GM06990 (cell line): Measurements from ENCODE around the gene CCL25.

Experiments
- DNase-seq: peaks from one replicate; pipeline ENCODE4 v3.0.0-alpha.2; 2011; ENCODE audit not compliant: insufficient read length; ENCODE audit errors: extremely low read depth
- H3K27me3 ChIP-seq: replicated peaks from 2 replicates; pipeline ENCODE4 v1.6.0; 2011; ENCODE audit warnings: low read length; ENCODE audit not compliant: control insufficient read depth, insufficient read depth
- H3K36me3 ChIP-seq: 2 replicates; pipeline ENCODE4 v1.5.1; 2011; ENCODE audit warnings: low read length; ENCODE audit not compliant: control insufficient read depth, insufficient read depth
- H3K4me3 ChIP-seq: replicated peaks from 2 replicates; pipeline ENCODE4 v1.5.1; 2011; ENCODE audit warnings: low read depth, mild to moderate bottlenecking, control low read depth, low read length
- TF ChIP-seq, protein P1 (sequence below): IDR thresholded peaks from 2 replicates; pipeline ENCODE4 v1.5.1; 2011; ENCODE audit warnings: low read length, control low read depth, mild to moderate bottlenecking, inconsistent platforms; ENCODE audit not compliant: insufficient read depth, poor library complexity, severe bottlenecking

The CCL25 gene

DNA sequence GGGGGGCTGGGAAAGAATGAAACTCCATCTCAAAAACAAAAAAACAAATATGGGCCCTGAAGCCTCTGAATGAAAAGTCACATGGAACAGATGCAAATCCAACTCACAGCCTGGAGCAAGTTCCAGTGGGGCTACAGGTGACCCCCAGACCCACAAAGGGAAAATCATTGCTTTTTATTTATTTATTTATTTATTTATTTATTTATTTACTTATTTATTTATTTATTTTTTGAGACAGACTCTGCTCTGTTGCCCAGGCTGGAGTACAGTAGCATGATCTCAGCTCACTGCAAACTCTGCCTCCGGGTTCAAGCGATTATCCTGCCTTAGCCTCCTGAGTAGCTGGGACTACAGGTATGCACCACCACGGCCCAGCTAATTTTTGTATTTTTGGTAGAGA lies 13.3 kb upstream of the CCL25 start:
- Histone ChIP-seq H3K36me3 (no peaks in the 10 kb centered on the region), H3K4me3 (no peak overlapping the region), H3K27me3 (no peaks in the 10 kb centered on the region)
- TF ChIP-seq, protein P1, sequence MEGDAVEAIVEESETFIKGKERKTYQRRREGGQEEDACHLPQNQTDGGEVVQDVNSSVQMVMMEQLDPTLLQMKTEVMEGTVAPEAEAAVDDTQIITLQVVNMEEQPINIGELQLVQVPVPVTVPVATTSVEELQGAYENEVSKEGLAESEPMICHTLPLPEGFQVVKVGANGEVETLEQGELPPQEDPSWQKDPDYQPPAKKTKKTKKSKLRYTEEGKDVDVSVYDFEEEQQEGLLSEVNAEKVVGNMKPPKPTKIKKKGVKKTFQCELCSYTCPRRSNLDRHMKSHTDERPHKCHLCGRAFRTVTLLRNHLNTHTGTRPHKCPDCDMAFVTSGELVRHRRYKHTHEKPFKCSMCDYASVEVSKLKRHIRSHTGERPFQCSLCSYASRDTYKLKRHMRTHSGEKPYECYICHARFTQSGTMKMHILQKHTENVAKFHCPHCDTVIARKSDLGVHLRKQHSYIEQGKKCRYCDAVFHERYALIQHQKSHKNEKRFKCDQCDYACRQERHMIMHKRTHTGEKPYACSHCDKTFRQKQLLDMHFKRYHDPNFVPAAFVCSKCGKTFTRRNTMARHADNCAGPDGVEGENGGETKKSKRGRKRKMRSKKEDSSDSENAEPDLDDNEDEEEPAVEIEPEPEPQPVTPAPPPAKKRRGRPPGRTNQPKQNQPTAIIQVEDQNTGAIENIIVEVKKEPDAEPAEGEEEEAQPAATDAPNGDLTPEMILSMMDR = no peak
- DNase-seq = no peak

GRCh38 chr19:8041531-8041931 lies 11.0 kb upstream of the CCL25 start:
- DNase-seq = no peak
- Histone ChIP-seq H3K36me3 (no peaks in the 10 kb centered on the region), H3K4me3 (no peak overlapping the region), H3K27me3 (no peaks in the 10 kb centered on the region)
- TF ChIP-seq, protein P1 = no peak

DNA sequence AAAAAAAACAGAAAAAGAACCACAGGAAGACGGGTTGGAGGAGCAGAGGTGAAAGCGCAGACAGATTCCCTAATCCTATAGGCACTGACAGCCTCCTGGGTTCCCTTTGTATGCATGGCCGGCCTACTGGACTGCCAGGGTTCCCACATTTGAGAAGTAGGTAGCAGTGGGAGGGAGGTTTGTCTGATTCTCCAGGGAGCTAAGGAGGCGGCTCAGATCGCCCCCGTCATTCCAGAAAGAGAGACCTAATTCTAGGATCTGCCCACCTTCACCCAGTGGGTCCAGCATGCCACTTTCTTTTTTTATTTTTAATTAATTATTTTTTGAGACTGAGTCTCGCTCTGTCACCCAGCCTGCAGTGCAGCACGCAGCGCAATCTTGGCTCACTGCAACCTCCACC lies 9.7 kb upstream of the CCL25 start:
- H3K4me3 ChIP-seq = no peak overlapping the region
- DNase-seq = no peak
- H3K36me3 ChIP-seq = no peaks in the 10 kb centered on the region
- no peaks in the 10 kb centered on the region for H3K27me3 ChIP-seq
- TF ChIP-seq, protein P1 = no peak

GRCh38 chr19:8044018-8044417 lies 8.5 kb upstream of the CCL25 start:
- H3K4me3 ChIP-seq = no peak overlapping the region
- no peaks in the 10 kb centered on the region for H3K36me3 ChIP-seq
- no peaks in the 10 kb centered on the region for H3K27me3 ChIP-seq
- DNase-seq = no peak
- TF ChIP-seq, protein P1 = no peak

- H3K27me3 ChIP-seq = no peaks in the 10 kb centered on the region
- H3K36me3 ChIP-seq = no peaks in the 10 kb centered on the region
- no peak for DNase-seq
- TF ChIP-seq, protein P1 = no peak
- H3K4me3 ChIP-seq = no peak overlapping the region
These were observed 6.5 kb upstream of the CCL25 start for GRCh38 chr19:8045872-8046568.
